Kidney glomerular epithelial cell (primary cell): ENCODE results near the gene TGM2.

Experiments used
- DNase-seq: peaks from one replicate; lab custom pipeline; 2025; lab: John Stamatoyannopoulos, UW

TGM2 gene

GRCh38 chr20:38177201-38177600 is 12.1 kb upstream of the TGM2 start:
- DNase-seq: no peak

GRCh38 chr20:38175304-38176180 is 10.5 kb upstream of the TGM2 start:
- no peak for DNase-seq

DNA sequence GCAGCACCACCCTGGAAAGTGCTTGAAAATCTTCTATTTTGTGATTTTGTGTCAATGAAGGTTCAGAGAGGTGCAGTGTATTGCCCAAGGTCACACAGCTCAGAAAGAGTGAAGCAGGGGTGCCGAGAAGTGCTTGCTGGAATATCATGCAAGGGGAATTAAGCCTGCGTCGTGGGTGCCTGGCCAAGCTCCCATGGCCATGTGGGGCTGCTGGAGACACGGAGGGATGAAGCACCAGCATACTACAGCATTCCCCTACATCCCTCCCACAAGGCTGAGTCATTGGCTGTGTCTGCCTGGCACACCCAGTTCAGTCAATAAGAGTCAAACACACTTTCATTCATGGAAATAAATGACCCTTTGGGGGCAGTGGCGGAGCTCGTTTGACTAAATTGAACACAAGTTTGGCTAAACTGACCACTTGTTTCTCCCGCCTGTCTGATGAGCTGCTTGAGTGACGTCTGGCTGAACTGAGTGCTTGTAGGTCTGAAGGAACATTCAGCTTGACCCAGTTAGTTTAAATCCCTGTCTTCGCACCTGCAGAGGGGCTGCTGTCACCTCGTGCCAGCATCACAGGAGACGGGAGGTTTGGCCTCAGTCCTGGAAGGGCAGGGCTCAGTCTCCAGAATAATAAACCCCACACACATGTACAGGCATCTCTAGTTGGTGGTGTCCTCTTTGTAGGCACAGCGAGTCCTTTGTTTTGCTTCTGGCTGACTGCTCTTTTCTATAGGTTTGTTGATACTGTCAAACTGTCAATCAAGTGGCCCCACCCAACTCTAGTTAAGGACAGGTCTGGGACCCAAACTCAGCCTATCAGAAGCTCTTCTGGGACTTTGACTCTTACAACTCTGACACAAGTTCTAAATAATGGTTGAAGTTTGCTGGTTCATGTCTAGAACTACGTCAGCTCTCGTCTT is 8.4 kb upstream of the TGM2 start:
- DNase-seq: peak; percentile 87

GRCh38 chr20:38172408-38172807 is 7.3 kb upstream of the TGM2 start:
- DNase-seq: peak; percentile 25

- no peak for DNase-seq
Observed at GRCh38 chr20:38171675-38172043, 6.6 kb upstream of the TGM2 start.

DNA sequence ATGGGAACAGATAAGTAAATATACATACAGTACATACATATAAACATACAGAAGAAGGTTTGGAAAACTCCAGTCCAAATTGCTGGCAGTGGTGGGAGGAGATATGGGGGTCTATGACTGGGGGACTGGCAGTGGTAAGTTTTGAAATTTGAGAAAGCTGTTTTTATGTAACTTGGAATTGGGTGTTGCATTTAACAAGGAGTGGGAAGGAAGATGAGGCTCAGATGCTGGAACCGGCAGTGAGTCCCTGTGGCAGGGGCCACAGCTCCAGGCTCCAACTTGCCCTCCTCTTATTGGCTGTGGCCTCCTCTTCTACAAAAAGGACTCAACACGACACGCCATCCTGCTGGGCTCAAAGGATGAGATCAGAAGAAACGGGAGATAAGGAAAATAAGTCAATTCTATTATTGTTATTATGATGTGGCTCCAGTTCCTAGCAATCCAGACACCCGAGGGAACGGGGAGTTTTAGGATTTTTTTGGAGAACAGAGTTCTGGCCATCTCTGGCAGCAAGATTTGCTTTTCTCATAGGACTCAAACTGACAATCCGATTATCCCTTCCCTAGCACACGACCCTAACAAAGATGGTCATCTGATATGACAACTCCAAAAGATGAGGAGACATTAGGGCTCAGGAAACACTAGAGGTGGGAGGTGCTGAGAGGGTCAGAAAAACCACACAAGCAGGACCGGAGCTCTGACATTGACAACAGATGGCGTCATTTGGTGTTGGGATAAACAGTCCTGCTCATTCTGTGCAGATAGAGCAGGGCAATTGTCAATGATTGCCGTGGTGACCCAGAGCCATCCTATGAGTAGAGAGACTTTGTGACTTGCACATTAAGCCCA is 6.0 kb upstream of the TGM2 start:
- no peak for DNase-seq

- no peak for DNase-seq
Observed at GRCh38 chr20:38170219-38170825, 5.3 kb upstream of the TGM2 start.

DNA sequence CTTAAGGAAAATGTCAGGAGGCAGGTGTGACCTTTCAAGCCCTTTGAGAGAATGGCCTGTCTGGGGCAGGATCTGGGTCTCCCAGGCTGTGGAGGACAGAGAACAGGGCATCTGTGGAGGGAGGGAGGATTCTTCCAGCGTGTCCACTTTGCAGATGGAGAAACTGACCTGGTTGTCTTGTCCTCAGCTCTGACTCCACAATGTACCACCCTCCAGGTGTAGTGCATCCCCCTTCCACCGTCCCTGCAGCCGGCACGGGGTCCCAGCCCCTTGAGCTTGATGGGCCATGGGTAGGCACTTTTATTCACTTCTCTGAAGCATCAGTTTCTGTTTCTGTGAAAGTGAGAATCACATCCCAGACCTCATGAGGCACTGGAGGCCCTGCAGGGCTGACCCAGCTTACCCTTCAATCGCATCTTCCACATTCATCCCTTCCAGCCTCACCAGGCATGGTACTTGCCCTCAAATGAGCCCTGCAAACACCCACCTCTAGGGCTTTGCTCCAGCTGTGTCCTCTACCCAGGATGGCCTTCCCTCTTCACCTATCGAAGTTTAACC is 4.6 kb upstream of the TGM2 start:
- DNase-seq: no peak

DNA sequence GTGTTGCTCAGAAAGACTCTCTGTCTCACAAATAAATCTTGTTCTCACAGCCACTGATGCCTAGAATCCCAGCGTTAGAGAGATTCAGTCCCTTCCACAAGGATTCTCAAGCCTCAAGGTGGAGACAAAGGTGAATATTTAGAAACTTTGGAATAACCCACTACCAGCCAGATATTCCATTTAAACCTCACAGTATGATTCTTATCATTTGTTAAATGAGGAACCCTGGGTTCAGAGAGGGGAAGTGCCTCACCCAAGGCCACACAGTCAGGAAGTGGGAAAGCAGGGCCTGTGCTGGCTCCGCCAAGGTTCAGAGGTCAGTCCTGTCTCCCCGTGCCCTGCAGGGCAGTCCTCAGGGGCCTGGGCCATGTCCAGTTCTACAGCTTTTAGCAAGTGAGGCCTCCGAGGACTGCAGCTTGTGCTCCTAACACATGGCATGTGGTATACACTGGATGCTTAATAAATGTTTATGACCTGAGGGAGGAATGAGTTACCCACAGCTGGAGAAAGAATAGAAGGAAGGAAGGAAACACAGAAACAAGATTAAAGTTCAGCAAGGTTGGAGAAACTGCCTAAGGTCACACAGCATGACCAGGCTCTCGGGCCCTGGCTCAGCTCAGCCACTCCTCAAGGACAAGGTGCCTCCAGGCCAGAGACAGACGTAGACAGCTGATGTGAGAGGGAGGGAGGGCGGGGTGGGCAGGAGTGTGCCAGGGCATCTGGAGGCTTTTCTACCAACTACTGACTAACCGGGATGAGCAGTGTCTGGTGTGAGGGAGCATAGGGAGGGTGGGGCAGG is 3.9 kb upstream of the TGM2 start:
- DNase-seq: no peak

DNA sequence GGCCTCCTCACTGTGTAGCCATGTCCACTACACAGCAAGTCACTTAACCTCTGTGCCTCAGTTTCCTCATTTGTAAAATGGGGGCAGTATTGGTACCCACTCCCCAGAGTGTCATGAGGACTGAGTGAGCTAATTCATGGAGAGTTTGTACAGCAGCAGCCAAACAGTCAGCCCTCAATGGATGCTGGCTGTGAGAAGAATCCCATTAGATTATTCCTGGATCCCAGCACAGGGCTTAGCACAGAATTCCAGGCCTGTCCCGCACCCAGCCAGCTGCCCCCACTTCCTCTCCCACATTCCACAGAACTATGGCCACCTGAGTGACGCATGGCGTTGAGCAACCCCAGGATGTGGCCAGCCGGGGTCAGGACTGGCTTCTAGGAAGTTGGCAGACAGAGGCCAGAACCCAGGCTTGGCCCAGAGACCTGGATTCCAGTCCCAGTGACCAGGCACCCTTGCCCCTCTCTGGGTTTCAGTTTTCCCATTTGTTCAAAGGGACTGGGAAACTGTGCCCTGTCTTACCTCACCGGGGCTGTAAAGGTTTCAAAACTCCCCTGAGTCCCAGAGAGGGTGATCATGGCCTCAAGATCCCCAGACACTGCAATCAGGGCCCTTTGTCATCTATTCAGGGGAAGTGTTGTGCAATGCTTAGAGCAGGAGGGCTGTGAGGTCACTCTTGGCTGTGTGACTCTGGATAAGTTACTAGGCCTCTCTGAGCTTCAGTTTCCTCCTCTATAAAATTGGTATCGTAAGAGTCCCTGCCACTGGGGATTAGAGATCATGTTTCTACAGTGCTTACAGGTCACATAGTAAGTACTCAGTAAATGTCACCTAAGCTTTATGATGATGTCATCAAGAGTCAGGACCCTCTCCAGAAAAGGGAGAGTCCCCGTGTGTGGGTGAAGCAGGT is 3.0 kb upstream of the TGM2 start:
- DNase-seq: peak; percentile 90

DNA sequence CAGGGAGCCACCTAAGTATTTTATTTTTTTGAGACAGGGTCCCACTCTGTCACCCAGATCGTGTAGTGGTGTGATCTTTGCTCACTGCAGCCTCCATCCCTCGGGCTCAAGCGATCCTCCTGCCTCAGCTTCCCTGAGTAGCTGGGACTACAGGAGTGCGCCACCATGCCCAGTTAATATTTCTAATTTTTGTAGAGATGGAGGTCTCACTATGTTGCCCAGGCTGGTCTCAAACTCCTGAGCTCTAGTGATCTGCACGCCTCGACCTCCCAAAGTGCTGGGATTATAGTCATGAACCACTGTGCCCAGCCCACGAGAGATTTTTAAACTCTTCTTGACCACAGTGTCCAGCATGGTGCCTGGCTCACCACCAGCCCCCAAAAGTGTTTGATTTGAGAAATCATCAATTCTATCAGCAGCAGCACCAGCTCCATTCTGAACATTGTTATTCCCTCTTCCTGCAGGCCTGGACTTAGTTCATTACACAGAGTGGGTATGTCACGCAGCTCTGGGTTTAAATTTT is 2.3 kb upstream of the TGM2 start:
- DNase-seq: no peak

DNA sequence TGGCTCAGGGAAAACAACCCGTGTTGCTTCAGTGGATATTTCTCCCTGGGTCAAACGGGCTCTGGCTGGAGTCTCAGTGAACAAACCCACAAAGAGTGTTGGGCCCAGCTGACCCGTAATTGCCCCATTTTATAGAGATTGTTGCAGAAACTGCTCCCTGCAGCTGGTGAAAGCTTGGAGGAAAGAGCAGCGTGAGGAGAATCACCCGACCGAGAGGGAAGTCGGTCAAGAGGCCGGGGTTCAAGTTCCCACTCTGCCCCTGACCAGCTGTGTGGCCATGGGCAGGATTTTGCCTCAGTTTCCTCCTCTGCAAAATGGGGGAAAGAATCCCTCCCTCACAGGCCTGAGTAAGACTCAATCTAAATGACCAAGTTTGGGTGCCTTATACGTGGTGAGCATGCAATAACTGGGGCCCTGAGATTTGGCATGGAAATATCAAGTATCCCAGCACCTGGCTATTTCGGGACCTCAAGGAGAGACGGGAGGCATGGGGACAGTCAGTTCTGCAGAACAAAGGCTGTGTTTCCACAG is 1.7 kb upstream of the TGM2 start:
- DNase-seq: no peak

DNA sequence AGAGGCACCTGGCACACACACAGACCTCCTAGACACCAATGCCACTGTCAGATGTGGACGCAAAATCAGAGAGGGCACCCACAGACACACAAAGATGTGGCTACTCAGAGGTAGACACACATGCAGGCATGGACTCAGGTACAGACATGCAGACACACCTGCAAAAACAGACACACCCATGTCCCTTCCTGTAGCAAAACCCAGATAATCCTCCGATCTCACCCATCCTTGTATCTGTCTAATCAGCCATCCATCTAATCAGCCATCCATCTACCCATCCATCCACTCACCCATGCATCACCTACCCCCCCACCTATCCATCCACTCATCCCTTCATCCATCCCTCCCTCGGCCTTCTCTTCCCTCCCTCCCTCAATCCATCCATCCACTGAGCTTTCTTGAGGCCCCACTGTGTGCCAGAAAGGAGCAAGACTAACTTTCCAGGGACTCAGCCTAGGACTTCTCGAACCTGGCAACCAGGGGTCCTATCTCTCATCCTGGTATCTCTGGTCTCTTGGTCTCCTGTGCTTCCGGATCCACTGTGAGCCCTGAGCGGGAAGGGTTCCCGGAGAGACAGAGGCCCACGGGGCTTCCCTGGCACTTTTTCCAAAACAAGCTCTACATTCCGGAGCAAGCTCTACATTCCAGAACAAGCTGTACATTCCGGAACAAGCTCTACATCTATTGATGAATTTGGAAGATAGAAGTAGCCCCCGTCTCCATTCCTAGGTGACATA is 1.1 kb upstream of the TGM2 start:
- no peak for DNase-seq

DNA sequence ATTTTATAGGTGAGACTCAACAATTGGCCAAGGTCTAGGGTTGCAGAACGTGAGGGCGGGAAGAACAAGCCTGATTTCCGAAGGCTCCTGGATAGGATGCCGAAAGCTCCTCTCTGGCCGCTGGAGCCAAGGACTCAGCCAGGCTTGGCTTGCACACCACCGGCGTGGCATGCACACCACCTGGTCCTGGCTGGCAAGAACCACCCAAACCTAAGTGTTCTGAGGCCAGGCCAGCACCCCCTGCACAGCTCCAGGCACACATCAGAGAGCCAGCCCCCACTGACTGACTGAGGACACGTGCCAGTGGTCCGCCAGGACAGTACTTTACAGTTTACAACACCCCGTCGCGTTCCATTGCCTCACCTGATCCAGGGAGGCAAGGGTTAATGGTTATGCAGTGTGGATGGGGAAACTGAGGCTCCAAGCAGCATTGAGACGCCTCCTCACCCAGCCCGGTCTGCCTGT is 414 bp downstream of the TGM2 start:
- DNase-seq: no peak

DNA sequence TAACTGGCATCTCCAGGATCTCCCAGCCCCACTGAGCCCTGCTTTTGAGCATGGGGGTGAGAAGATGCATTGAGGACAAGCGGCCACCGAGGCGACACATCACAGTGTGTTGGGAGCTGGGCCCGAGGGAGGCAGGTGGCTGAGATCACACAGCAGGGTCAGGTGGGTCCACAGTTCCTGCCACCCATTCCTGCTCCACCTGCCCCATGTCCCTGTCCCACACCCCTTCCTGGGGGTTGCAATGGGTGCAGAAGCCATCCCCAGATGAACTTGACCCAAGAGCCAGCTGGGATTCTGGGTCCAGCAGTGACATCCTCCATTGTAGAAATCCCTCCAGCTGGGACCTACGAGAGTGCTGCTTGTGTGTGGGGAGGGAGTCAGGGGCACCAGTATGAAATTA is 1.0 kb downstream of the TGM2 start:
- DNase-seq: no peak

GRCh38 chr20:38162878-38163875 is 1.9 kb downstream of the TGM2 start:
- DNase-seq: no peak

- no peak for DNase-seq
Observed at GRCh38 chr20:38162149-38162548, 2.9 kb downstream of the TGM2 start.
